ENCODE results near the gene RUBCN. TPM values are rescaled to one million over a fixed set of nuclear protein-coding genes. Genes with fewer than 3 reads are reported as not detected.

RUBCN gene
- total and polyA plus RNA-seq, 9 of the 15 experiments (the other 6 are each of a cell fraction or from before 2014, with no cell fraction given) = 8.4 to 24.0 (median 11.9) TPM

DNA sequence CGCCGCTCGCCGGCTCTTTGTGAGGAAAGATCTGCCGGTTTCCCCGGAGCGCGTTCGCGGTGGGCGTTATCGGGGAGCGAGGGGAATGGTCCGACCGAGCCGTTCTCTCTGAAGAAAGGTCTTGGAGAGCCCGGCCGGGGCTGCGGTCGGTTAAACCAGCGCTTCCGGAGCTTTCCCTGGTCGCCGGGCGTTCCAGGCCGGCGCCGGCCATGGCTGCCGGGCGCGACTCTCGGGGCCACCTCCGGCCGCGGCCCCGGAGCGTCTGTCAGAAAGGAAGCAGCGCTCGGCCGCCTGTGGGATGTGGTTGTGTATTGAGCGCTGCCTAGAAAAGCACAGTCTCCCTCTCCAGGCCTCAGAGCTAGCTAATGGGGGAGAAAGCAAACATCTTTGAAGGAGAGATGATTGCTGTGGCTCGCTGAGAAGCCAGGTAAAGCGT, 13.7 kb upstream of the RUBCN start (continued):
- peak in 1 of 2 experiments; percentile 7; a peak in 1 of 4 replicates for TF ChIP-seq MAZ (CRISPR knock-in tag; conservative IDR thresholded peaks at IDR 0.05 in 1 of 2, IDR thresholded peaks at IDR 0.05 in 1 of 2)
- TF ChIP-seq, protein P1, sequence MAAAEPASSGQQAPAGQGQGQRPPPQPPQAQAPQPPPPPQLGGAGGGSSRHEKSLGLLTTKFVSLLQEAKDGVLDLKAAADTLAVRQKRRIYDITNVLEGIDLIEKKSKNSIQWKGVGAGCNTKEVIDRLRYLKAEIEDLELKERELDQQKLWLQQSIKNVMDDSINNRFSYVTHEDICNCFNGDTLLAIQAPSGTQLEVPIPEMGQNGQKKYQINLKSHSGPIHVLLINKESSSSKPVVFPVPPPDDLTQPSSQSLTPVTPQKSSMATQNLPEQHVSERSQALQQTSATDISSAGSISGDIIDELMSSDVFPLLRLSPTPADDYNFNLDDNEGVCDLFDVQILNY (CRISPR knock-in tag; IDR thresholded peaks at IDR 0.05) = 0 out of 2 replicates have a peak, but pooled peaks have one; percentile 56

DNA sequence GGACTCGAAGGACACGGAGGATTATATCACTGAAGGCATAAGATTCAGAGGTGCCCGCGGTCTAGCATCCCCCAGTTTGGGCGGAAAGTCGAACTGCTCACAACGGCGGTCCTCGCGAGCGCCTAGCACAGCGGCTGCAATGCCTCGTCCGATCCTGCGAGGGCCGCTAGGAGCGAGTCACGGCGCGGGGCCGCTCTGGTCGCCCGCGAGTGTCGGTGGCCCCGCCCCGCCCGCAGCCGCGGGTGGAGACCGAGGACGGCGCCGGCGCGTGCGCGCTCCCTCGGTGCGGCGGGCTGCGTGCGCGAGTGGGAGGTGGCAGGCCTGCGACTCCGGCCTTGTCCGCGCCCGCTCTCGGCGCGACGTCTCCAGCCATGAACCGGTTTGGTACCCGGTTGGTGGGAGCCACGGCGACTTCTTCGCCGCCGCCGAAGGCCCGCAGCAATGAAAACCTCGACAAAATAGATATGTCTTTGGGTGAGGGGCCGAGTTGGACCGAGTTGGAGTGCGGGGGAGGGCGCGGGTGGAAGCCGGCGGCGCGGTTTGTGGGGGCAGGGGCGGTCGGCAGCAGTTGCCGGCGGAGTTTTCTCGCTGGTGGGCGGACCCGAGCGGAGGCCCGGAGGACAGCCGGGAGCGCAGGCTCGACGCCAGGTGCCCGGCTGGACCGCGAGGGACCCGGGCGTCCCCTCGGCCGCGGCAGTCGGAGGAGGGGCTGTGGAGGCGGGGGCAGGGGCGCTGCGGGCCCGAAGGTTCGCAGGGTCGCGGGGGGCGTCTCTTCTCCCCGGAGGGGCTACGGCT, 13.1 kb upstream of the RUBCN start, which contains the start of gene FYTTD1:
Gene FYTTD1 (plus strand): TSS at position 283 of the 795 bp plus-strand sequence. CDS start 89 bp downstream, at position 372.
- H3K4me2 ChIP-seq (ENCODE audit: insufficient read depth, low read length) = peak within 1 kb of the TSS; percentile 80
- peak within 1 kb of the TSS; percentile 86 for H3K27ac ChIP-seq (ENCODE audit: extremely low read depth, low read depth, low read length)
- ATAC-seq (peak; percentile 93), DNase-seq (ENCODE audit: extremely low read depth in 1 of 4, low spot score in 3 of 4) (peak; percentile 93 to 94 (median 94)), FAIRE-seq (peak; percentile 67)
- peaks cover 48% of the 10 kb centered on the region for H3K79me2 ChIP-seq (ENCODE audit: control insufficient read depth, insufficient read depth, low read length)
- in situ Hi-C loops (cut with MboI) (no loop called here), intact Hi-C loops (cut with micrococcal nuclease) (loop anchor here (1.0 kb wide), 1 partner anchor 42 kb away; the partner anchor contains the start of gene LRCH3)
- H3K4me1 ChIP-seq (replicated peaks in 1 of 2; ENCODE audit: control insufficient read depth in 2 of 2, insufficient read depth in 2 of 2, low read length in 2 of 2) = peaks cover 30 to 33% of the 10 kb centered on the region in 2 experiments; a peak in 4 of 5 replicates
- H4K20me1 ChIP-seq (replicated peaks; ENCODE audit: control insufficient read depth, insufficient read depth, low read length) = no peaks in the 10 kb centered on the region; the same call in 1 of the 2 replicates
- ChIA-PET CTCF (ENCODE audit: low intra/inter-chr PET ratio) (no interaction called here), POLR2A (interaction anchor here (0.7 to 1.9 kb wide), 6 partner anchors 10 to 208 kb away, joined by 3 to 17 read pairs (median 4); partner anchors contain the start of gene LRCH3)
- H2AFZ ChIP-seq (ENCODE audit: low read depth, low read length) = peak within 1 kb of the TSS; percentile 98
- WGBS (ENCODE audit: insufficient coverage, low coverage, missing lambda C conversion rate) = under 1% methylated on average over 78 of the region's 104 CpGs
- no peaks in the 10 kb centered on the region for H3K36me3 ChIP-seq (ENCODE audit: control insufficient read depth, insufficient read depth, low read length)
- H3K4me3 ChIP-seq = peak within 1 kb of the TSS; percentile 76
- no TSS peak for BruUV-seq (replicated peaks)
- no peaks in the 10 kb centered on the region for H3K9me3 ChIP-seq (replicated peaks; ENCODE audit: control insufficient read depth, insufficient read depth, low read depth, low read length)
- peak within 1 kb of the TSS; percentile 76 to 97 for H3K9ac ChIP-seq (ENCODE audit: insufficient read depth in 1 of 2, low read depth in 2 of 2, low read length in 2 of 2)
- no peaks in the 10 kb centered on the region for H3K27me3 ChIP-seq (ENCODE audit: control insufficient read depth in 2 of 2, insufficient read depth in 2 of 2, low read length in 2 of 2)
- H3K9me1 ChIP-seq (ENCODE audit: control insufficient read depth, insufficient read depth, low read length) = no peaks in the 10 kb centered on the region
- TF ChIP-seq BRD9 (IDR thresholded peaks at IDR 0.05; ENCODE audit: low read depth, partially characterized antibody) (peak; percentile 39), SMC3 (conservative IDR thresholded peaks at IDR 0.05; ENCODE audit: insufficient read depth, low read depth, low read length) (no peak), CBFA2T2 (conservative IDR thresholded peaks at IDR 0.05) (no peak), CTBP1 (IDR thresholded peaks at IDR 0.05; ENCODE audit: borderline replicate concordance) (peak; percentile 98), ZNF79 (CRISPR knock-in tag; IDR thresholded peaks at IDR 0.05; ENCODE audit: low read depth) (no peak), RBM39 (optimal IDR thresholded peaks at IDR 0.05; ENCODE audit: low read depth, low read length) (no peak), JUN (IDR thresholded peaks at IDR 0.05; ENCODE audit: borderline replicate concordance, low read depth, low read length) (no peak; the same call in 1 of the 2 replicates), JUN (CRISPR knock-in tag; IDR thresholded peaks at IDR 0.05; ENCODE audit: borderline replicate concordance) (0 out of 2 replicates have a peak, but pooled peaks have one; percentile 39), KDM5B (IDR thresholded peaks at IDR 0.05; ENCODE audit: insufficient replicate concordance, low read depth, low read length) (peak; percentile 71), ZZZ3 (IDR thresholded peaks at IDR 0.05) (no peak), PURB (CRISPR knock-in tag; IDR thresholded peaks at IDR 0.05; ENCODE audit: low read depth) (no peak)
- TF ChIP-seq, protein P2, sequence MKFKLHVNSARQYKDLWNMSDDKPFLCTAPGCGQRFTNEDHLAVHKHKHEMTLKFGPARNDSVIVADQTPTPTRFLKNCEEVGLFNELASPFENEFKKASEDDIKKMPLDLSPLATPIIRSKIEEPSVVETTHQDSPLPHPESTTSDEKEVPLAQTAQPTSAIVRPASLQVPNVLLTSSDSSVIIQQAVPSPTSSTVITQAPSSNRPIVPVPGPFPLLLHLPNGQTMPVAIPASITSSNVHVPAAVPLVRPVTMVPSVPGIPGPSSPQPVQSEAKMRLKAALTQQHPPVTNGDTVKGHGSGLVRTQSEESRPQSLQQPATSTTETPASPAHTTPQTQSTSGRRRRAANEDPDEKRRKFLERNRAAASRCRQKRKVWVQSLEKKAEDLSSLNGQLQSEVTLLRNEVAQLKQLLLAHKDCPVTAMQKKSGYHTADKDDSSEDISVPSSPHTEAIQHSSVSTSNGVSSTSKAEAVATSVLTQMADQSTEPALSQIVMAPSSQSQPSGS (CRISPR knock-in tag; IDR thresholded peaks at IDR 0.05) = peak; percentile 43; the same call in 1 of the 2 replicates
- TF ChIP-seq, protein P3, sequence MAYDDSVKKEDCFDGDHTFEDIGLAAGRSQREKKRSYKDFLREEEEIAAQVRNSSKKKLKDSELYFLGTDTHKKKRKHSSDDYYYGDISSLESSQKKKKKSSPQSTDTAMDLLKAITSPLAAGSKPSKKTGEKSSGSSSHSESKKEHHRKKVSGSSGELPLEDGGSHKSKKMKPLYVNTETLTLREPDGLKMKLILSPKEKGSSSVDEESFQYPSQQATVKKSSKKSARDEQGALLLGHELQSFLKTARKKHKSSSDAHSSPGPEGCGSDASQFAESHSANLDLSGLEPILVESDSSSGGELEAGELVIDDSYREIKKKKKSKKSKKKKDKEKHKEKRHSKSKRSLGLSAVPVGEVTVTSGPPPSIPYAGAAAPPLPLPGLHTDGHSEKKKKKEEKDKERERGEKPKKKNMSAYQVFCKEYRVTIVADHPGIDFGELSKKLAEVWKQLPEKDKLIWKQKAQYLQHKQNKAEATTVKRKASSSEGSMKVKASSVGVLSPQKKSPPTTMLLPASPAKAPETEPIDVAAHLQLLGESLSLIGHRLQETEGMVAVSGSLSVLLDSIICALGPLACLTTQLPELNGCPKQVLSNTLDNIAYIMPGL (CRISPR knock-in tag; IDR thresholded peaks at IDR 0.05) = peak; percentile 76; the same call in 1 of the 2 replicates
